BJ (cell line): ENCODE measurements around the gene RCOR1. TPM values are rescaled to one million over a fixed set of nuclear protein-coding genes. Genes with fewer than 3 reads are reported as not detected.

Source experiments
- CTCF ChIA-PET: fragments of 350-600 bp; formaldehyde crosslinking; extraction: SDS; loops from one replicate; lab custom pipeline; 2021; ENCODE audit warnings: antibody characterized with exemption, inconsistent platforms; lab: Yijun Ruan, JAX
- POLR2A ChIA-PET: fragments of 300-600 bp; sonication (Branson Sonifier 250); formaldehyde crosslinking; extraction: SDS; loops from one replicate; lab custom pipeline; 2021; ENCODE audit warnings: antibody characterized with exemption; lab: Charles Lee
- DNase-seq: peaks from one replicate; pipeline ENCODE4 v3.0.0-alpha.2; 2011; ENCODE audit warnings: low read depth
- H3K27me3 ChIP-seq: 2 replicates; pipeline ENCODE4 v1.6.0; 2011; ENCODE audit warnings: low read length; ENCODE audit not compliant: control insufficient read depth, insufficient read depth
- H3K36me3 ChIP-seq: 2 replicates; pipeline ENCODE4 v1.5.1; 2011; ENCODE audit warnings: low read length; ENCODE audit not compliant: control insufficient read depth, insufficient read depth
- H3K4me3 ChIP-seq: 2 replicates; pipeline ENCODE4 v1.5.1; 2011; ENCODE audit warnings: low read depth, mild to moderate bottlenecking, control low read depth, low read length
- polyA plus RNA-seq: library from polyadenylated mRNA; depleted of rRNA; stranded (reverse); fragments of >200 nt; gene quantifications from 2 replicates; pipeline ENCODE4 v1.2.3, GENCODE V29; 2011
- TF ChIP-seq, protein P1 (sequence below): IDR thresholded peaks from 2 replicates; pipeline ENCODE4 v1.5.1; 2011; ENCODE audit warnings: low read depth, mild to moderate bottlenecking, control low read depth, inconsistent platforms, low read length, moderate library complexity; ENCODE audit not compliant: insufficient read depth

Gene RCOR1
- polyA plus RNA-seq, 1 experiment: 7.9 TPM

DNA sequence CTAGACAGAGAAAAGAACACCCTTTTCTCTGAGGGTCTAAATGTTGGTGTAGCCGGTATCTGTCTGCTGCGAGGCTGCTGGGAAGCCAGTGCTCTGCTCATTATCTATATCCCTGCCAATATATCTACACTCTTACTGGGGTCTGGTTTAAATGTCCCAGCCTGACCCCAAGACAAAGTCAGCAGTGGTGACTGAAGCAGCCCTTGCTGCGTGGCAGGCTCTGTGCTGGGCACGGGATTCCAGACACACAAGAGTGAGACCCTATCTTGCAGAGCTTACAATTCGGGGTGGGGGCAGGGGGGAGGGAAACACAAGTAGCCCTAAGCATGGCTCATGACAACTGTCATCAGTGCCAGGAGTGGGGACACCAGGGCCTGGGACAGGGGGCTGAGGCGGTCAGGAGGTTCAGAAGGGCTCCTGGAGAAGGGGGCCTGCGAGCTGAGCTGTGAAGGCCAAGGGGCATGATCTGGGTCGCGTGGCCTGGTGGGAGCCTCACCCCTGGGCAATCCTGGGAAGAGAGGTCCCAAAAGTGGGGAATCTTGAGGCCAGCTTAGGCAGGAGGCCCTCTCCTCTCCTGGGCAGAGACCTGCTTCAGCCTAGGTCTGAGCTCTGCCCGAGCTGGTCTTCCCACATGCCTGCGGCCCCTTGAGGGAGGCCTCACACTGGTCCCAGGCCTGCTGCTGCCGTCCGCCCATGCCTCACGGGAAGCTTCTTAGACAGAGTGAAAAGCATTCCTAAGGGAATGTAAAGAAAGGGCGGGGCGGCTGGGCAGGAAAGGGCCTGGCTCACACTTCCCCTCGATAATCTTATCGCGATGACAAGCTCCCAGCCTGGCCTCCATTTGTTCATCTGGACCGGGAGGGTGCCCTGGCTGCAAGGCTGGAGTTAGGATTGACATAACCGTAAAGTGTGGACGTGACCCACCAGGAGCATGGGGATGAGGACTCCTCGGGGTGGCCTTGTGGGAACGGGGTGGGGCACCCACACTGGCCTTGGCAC lies 7.3 kb upstream of the RCOR1 start:
- Histone ChIP-seq H3K27me3 (no peaks in the 10 kb centered on the region), H3K36me3 (no peaks in the 10 kb centered on the region), H3K4me3 (no peak overlapping the region)
- TF ChIP-seq, protein P1, sequence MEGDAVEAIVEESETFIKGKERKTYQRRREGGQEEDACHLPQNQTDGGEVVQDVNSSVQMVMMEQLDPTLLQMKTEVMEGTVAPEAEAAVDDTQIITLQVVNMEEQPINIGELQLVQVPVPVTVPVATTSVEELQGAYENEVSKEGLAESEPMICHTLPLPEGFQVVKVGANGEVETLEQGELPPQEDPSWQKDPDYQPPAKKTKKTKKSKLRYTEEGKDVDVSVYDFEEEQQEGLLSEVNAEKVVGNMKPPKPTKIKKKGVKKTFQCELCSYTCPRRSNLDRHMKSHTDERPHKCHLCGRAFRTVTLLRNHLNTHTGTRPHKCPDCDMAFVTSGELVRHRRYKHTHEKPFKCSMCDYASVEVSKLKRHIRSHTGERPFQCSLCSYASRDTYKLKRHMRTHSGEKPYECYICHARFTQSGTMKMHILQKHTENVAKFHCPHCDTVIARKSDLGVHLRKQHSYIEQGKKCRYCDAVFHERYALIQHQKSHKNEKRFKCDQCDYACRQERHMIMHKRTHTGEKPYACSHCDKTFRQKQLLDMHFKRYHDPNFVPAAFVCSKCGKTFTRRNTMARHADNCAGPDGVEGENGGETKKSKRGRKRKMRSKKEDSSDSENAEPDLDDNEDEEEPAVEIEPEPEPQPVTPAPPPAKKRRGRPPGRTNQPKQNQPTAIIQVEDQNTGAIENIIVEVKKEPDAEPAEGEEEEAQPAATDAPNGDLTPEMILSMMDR: no peak
- CTCF ChIA-PET: interaction anchor here (1.1 to 2.1 kb wide), 3 partner anchors 9 to 60 kb away, joined by 5 to 6 read pairs (median 6); no protein-coding TSS in a partner anchor
- DNase-seq: no peak
- POLR2A ChIA-PET: no interaction called here

DNA sequence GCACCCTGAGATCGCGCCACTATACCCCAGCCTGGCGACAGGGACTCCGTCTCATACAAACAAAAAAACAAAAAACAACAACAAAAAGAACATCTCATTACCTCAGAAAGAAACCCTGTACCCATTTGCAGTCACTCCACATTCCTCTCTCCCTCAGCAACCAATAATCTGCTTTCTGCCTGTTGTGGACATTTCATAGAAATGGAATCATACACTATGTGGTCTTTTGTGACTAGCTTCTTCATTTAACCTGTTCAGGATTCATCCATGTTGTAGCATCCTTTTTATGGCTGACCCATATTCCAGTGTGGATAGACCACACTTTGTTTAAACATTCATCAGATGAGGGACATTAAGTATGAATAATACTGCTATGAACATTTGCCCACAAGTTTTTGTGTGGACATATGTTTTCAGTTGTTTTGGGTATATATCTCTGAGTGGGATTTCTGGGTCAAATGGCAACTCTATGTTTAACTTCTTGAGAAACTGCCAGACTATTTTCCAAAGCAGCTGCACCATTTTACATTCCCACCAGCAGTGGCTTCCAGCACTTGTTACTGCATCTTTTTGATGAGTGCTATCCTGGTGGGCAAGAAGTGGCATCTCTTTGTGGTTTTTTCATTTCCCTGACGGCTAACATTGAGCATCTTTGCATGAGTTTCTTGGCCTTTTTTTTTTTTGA lies 5.9 kb upstream of the RCOR1 start:
- TF ChIP-seq, protein P1: peak; percentile 37; the same call in 1 of the 2 replicates
- DNase-seq: no peak
- ChIA-PET CTCF (interaction anchor here (1.4 to 1.6 kb wide), 2 partner anchors 62 to 108 kb away, joined by 3 to 7 read pairs; no protein-coding TSS in a partner anchor), POLR2A (no interaction called here)
- H3K27me3 ChIP-seq: no peaks in the 10 kb centered on the region
- no peaks in the 10 kb centered on the region for H3K36me3 ChIP-seq
- H3K4me3 ChIP-seq: no peak overlapping the region

DNA sequence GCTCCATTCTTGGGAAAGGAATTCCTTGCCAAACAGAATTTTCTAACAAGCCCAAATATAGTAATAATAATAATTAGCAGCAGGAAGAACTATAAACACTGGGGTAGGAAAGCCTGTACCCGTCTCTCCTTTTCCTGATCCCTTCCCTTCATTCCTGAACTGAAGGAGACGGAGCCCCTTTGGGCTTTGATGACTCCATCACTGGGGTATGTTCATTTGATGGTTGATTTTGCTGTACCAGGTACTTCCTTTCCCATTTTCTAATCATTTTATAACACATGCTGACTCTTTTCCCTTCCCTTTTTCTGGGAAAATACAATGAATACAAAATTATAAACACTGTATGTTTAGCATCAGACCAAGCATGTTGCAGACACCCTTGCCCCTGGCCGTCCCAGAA lies 3.6 kb upstream of the RCOR1 start:
- Histone ChIP-seq H3K36me3 (no peaks in the 10 kb centered on the region), H3K27me3 (no peaks in the 10 kb centered on the region), H3K4me3 (no peak overlapping the region)
- TF ChIP-seq, protein P1: no peak
- DNase-seq: no peak
- ChIA-PET CTCF (no interaction called here), POLR2A (no interaction called here)

DNA sequence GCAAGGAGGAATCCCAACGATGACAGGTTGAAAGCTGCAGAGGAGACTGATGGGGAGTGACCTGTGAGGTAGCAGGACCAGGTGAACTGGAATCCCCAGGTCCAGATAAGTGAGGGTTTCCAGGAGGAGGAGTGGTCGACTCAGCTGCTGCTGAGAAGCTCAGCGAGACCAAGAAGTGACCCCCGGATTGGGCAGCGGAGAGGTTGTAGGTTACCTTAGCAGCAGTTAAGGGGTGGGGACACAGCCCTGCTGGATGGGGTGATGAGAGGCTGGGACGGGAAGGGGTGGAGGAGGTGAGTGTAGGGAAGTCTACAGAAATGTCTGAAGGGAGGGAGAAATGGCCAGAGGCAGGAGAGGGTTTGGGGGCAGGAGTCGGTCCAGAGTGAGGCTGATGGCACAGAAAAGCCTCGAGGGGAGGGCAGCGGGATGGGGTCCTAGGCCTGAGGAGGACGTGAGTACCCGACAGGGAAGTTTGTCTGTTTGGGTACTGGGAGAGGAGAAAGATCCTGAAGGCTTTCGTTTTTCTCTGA lies 2.6 kb upstream of the RCOR1 start:
- no peak for DNase-seq
- no peak overlapping the region for H3K4me3 ChIP-seq
- H3K27me3 ChIP-seq: no peaks in the 10 kb centered on the region
- POLR2A ChIA-PET: no interaction called here
- CTCF ChIA-PET: interaction anchor here (0.6 kb wide), 1 partner anchor 113 kb away, joined by 3 read pairs; no protein-coding TSS in a partner anchor
- TF ChIP-seq, protein P1: no peak
- H3K36me3 ChIP-seq: no peaks in the 10 kb centered on the region
